ENCODE measurements around the gene MARCKSL1. TPM values are rescaled to one million over a fixed set of nuclear protein-coding genes. Genes with fewer than 3 reads are reported as not detected.

Gene MARCKSL1
- polyA plus RNA-seq, 3 donors, result 13.9 to 150 (median 40.3) TPM

DNA sequence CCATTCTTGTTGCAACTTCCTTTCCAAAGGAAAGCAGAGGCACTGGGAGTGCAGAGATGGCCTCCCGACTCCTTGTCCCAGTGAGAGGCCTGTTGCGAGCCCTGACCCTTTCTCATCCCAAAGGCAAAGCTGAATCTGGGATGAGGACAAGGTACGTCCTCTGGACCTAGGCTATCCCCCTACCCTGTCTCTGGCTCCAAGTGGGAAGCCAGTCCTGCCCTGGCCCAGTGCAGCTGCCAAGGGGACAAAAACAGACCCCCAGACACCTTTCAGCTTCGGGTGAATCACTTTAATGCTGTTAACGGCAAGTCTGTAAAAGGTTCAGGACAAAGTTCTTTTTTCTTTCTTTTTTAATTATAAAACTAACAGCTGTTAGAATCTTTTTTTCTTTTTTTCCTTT lies 28.8 kb upstream of the MARCKSL1 start:
- Mint-ChIP-seq H3K36me3 (peaks cover 74 to 77% of the 10 kb centered on the region in 2 donors), H3K4me3 (no peak overlapping the region), H3K9me3 (peaks cover 0 to 10% (median 3%) of the 10 kb centered on the region in 7 donors), H3K27ac (no peak overlapping the region), H3K4me1 (peaks cover 12% of the 10 kb centered on the region), H3K27me3 (ENCODE audit: low read depth in 3 of 3) (peaks cover 20 to 32% (median 22%) of the 10 kb centered on the region in 3 donors)
- DNase-seq, result no peak
- Histone ChIP-seq H3K9me3 (replicated peaks in 1 of 2; ENCODE audit: control insufficient read depth in 1 of 2, insufficient read depth in 1 of 2, low read length in 2 of 2) (no peaks in the 10 kb centered on the region), H3K36me3 (replicated peaks in 1 of 2; ENCODE audit: control insufficient read depth in 1 of 2, insufficient read depth in 2 of 2, low read length in 2 of 2) (peaks cover 49 to 67% of the 10 kb centered on the region in 2 donors), H3K4me1 (ENCODE audit: control insufficient read depth in 1 of 2, insufficient read depth in 2 of 2, low read length in 2 of 2) (peaks cover 6 to 14% of the 10 kb centered on the region in 2 donors), H3K4me2 (replicated peaks; ENCODE audit: extremely low read depth, low read length, poor library complexity, severe bottlenecking) (no peak overlapping the region), H3K4me3 (replicated peaks in 1 of 3; ENCODE audit: low read depth in 2 of 3, low read length in 3 of 3) (no peak overlapping the region), H3K79me2 (ENCODE audit: insufficient read depth, low read length) (no peaks in the 10 kb centered on the region), H3K27me3 (ENCODE audit: control insufficient read depth in 2 of 2, insufficient read depth in 2 of 2, low read length in 2 of 2) (peaks cover 3 to 17% of the 10 kb centered on the region in 2 donors), H3K27ac (ENCODE audit: low read depth in 1 of 2, low read length in 2 of 2) (no peak overlapping the region), H4K20me1 (ENCODE audit: insufficient read depth, low read length) (peaks cover 23% of the 10 kb centered on the region), H3K9ac (ENCODE audit: insufficient read depth, low read length, poor library complexity, severe bottlenecking) (no peak overlapping the region), H2AFZ (ENCODE audit: insufficient read depth, low read depth, low read length, poor library complexity, severe bottlenecking) (no peak overlapping the region)
- intact Hi-C loops (cut with micrococcal nuclease), result no loop called here
- TF ChIP-seq, protein P1, sequence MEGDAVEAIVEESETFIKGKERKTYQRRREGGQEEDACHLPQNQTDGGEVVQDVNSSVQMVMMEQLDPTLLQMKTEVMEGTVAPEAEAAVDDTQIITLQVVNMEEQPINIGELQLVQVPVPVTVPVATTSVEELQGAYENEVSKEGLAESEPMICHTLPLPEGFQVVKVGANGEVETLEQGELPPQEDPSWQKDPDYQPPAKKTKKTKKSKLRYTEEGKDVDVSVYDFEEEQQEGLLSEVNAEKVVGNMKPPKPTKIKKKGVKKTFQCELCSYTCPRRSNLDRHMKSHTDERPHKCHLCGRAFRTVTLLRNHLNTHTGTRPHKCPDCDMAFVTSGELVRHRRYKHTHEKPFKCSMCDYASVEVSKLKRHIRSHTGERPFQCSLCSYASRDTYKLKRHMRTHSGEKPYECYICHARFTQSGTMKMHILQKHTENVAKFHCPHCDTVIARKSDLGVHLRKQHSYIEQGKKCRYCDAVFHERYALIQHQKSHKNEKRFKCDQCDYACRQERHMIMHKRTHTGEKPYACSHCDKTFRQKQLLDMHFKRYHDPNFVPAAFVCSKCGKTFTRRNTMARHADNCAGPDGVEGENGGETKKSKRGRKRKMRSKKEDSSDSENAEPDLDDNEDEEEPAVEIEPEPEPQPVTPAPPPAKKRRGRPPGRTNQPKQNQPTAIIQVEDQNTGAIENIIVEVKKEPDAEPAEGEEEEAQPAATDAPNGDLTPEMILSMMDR (IDR thresholded peaks at IDR 0.05), result no peak
- WGBS (ENCODE audit: insufficient coverage), result 89% methylated on average over 2 of the region's 5 CpGs

DNA sequence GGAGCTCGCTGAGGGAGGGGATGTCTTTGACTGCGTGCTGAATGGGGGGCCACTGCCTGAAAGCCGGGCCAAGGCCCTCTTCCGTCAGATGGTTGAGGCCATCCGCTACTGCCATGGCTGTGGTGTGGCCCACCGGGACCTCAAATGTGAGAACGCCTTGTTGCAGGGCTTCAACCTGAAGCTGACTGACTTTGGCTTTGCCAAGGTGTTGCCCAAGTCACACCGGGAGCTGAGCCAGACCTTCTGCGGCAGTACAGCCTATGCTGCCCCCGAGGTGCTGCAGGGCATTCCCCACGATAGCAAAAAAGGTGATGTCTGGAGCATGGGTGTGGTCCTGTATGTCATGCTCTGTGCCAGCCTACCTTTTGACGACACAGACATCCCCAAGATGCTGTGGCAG lies 27.7 kb upstream of the MARCKSL1 start:
- Histone ChIP-seq H3K4me1 (ENCODE audit: control insufficient read depth in 1 of 2, insufficient read depth in 2 of 2, low read length in 2 of 2) (peaks cover 6 to 14% of the 10 kb centered on the region in 2 donors), H3K9me3 (replicated peaks in 1 of 2; ENCODE audit: control insufficient read depth in 1 of 2, insufficient read depth in 1 of 2, low read length in 2 of 2) (no peaks in the 10 kb centered on the region), H3K9ac (ENCODE audit: insufficient read depth, low read length, poor library complexity, severe bottlenecking) (no peak overlapping the region), H3K27ac (ENCODE audit: low read depth in 1 of 2, low read length in 2 of 2) (no peak overlapping the region), H3K36me3 (replicated peaks in 1 of 2; ENCODE audit: control insufficient read depth in 1 of 2, insufficient read depth in 2 of 2, low read length in 2 of 2) (peaks cover 43 to 56% of the 10 kb centered on the region in 2 donors), H3K4me2 (replicated peaks; ENCODE audit: extremely low read depth, low read length, poor library complexity, severe bottlenecking) (no peak overlapping the region), H3K27me3 (ENCODE audit: control insufficient read depth in 2 of 2, insufficient read depth in 2 of 2, low read length in 2 of 2) (peaks cover 3 to 17% of the 10 kb centered on the region in 2 donors), H2AFZ (ENCODE audit: insufficient read depth, low read depth, low read length, poor library complexity, severe bottlenecking) (no peak overlapping the region), H3K79me2 (ENCODE audit: insufficient read depth, low read length) (no peaks in the 10 kb centered on the region), H3K4me3 (replicated peaks in 1 of 3; ENCODE audit: low read depth in 2 of 3, low read length in 3 of 3) (no peak overlapping the region), H4K20me1 (ENCODE audit: insufficient read depth, low read length) (peaks cover 23% of the 10 kb centered on the region)
- Mint-ChIP-seq H3K4me1 (peaks cover 16% of the 10 kb centered on the region), H3K27me3 (ENCODE audit: low read depth in 3 of 3) (peaks cover 20 to 39% (median 29%) of the 10 kb centered on the region in 3 donors), H3K4me3 (no peak overlapping the region), H3K9me3 (peaks cover 0 to 10% (median 3%) of the 10 kb centered on the region in 7 donors), H3K27ac (no peak overlapping the region), H3K36me3 (peaks cover 63 to 67% of the 10 kb centered on the region in 2 donors)
- DNase-seq, result no peak
- TF ChIP-seq, protein P1 (IDR thresholded peaks at IDR 0.05), result no peak
- intact Hi-C loops (cut with micrococcal nuclease), result no loop called here
- WGBS (ENCODE audit: insufficient coverage), result 98% methylated on average over 12 of the region's 12 CpGs
